ENCODE data around the gene MTCL1.

The MTCL1 gene

GRCh38 chr18:8871489-8871888 lies 166.1 kb downstream of the MTCL1 start:
- DNase-seq: no peak

- DNase-seq: no peak
Measured at GRCh38 chr18:8874872-8875271, 169.5 kb downstream of the MTCL1 start.

GRCh38 chr18:8876887-8877286 lies 171.5 kb downstream of the MTCL1 start:
- no peak for DNase-seq

- no peak for DNase-seq
Measured at GRCh38 chr18:8881103-8881502, 175.7 kb downstream of the MTCL1 start.

Data from hematopoietic multipotent progenitor cell treated with erythropoietin and hydrocortisone succinate and interleukin-3 and kit ligand, for 6 days (in vitro differentiated cells).